SK-N-SH (cell line): ENCODE data around the gene ADCY6.

Source experiments
- ELF1 ChIP-seq: IDR thresholded peaks from 2 replicates; pipeline ENCODE4 v1.4.0; 2012
- EP300 ChIP-seq, 2 experiments: IDR thresholded peaks; 2 replicates each; pipeline versions ENCODE4 v1.4.0 to v1.6.1; 2012; ENCODE audit warnings: borderline replicate concordance in 1 of 2, low read depth in 1 of 2, low read length in 1 of 2
- GABPA ChIP-seq: IDR thresholded peaks from 2 replicates; pipeline ENCODE4 v1.4.0; 2012; ENCODE audit warnings: low read depth, mild to moderate bottlenecking
- IRF3 ChIP-seq: fragments of 150-350 bp; IDR thresholded peaks from 2 replicates; pipeline ENCODE4 v1.6.1; 2016; ENCODE audit warnings: mild to moderate bottlenecking, low read depth, low read length
- MAX ChIP-seq: IDR thresholded peaks from 2 replicates; pipeline ENCODE4 v1.4.0; 2012; ENCODE audit warnings: low read depth
- MXI1 ChIP-seq: IDR thresholded peaks from 2 replicates; pipeline ENCODE4 v1.6.1; 2012; ENCODE audit warnings: mild to moderate bottlenecking, low read depth, low read length, improper control_type of control experiment
- POLR2AphosphoS5 ChIP-seq: IDR thresholded peaks from 2 replicates; pipeline ENCODE4 v1.6.1; 2012; ENCODE audit warnings: low read depth, low read length
- REST ChIP-seq: IDR thresholded peaks from 2 replicates; pipeline ENCODE4 v1.6.1; 2012; ENCODE audit warnings: mild to moderate bottlenecking, low read depth, low read length, moderate library complexity
- SMC3 ChIP-seq: IDR thresholded peaks from 2 replicates; pipeline ENCODE4 v1.6.1; 2012; ENCODE audit warnings: low read depth, low read length, improper control_type of control experiment
- TAF1 ChIP-seq: IDR thresholded peaks from 2 replicates; pipeline ENCODE4 v1.6.1; 2012; ENCODE audit warnings: low read depth, mild to moderate bottlenecking, low read length, moderate library complexity, borderline replicate concordance
- TCF12 ChIP-seq: IDR thresholded peaks from 2 replicates; pipeline ENCODE4 v1.4.0; 2012
- TEAD4 ChIP-seq: IDR thresholded peaks from 2 replicates; pipeline ENCODE4 v1.4.0; 2012; ENCODE audit warnings: mild to moderate bottlenecking, borderline replicate concordance; ENCODE audit not compliant: insufficient read depth
- YY1 ChIP-seq: IDR thresholded peaks from 2 replicates; pipeline ENCODE4 v1.4.0; 2012; ENCODE audit warnings: low read depth, mild to moderate bottlenecking
- TF ChIP-seq, protein P1 (sequence below): fragments of 200-600 bp; sonication (generic); IDR thresholded peaks from 2 replicates; pipeline ENCODE4 v1.6.1; 2017; ENCODE audit warnings: antibody characterized with exemption, mild to moderate bottlenecking, moderate library complexity

DNA sequence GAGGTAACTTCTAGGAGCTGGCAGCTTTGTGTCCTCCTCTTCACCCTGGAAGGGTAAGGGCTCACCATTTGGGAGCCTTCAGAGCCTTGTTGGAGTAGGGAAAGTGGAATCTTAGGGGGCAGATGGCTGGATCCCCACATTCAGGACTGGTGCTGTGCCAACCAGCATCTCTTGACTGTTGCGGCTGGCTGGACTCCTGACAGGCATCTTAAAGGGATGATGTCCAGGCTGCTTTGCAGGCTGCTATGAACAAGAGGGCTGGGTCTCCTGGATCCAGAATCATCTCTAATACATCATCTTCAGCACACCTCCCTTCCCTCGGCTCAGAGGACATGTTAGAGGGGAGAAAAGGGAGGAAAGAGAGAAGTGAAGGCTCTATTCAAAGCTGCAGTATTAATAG, 33.8 kb upstream of the ADCY6 start:
- TF ChIP-seq REST (no peak), GABPA (no peak), EP300 (IDR thresholded peaks at IDR 0.05; ENCODE audit: borderline replicate concordance in 1 of 2, low read depth in 1 of 2, low read length in 1 of 2) (no peak), SMC3 (no peak), IRF3 (no peak), TEAD4 (no peak), MXI1 (no peak), TCF12 (no peak), POLR2AphosphoS5 (no peak), MAX (no peak), ELF1 (no peak), TAF1 (no peak), YY1 (no peak)
- TF ChIP-seq, protein P1, sequence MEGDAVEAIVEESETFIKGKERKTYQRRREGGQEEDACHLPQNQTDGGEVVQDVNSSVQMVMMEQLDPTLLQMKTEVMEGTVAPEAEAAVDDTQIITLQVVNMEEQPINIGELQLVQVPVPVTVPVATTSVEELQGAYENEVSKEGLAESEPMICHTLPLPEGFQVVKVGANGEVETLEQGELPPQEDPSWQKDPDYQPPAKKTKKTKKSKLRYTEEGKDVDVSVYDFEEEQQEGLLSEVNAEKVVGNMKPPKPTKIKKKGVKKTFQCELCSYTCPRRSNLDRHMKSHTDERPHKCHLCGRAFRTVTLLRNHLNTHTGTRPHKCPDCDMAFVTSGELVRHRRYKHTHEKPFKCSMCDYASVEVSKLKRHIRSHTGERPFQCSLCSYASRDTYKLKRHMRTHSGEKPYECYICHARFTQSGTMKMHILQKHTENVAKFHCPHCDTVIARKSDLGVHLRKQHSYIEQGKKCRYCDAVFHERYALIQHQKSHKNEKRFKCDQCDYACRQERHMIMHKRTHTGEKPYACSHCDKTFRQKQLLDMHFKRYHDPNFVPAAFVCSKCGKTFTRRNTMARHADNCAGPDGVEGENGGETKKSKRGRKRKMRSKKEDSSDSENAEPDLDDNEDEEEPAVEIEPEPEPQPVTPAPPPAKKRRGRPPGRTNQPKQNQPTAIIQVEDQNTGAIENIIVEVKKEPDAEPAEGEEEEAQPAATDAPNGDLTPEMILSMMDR, result no peak
